Ishikawa (cell line): Measurements from ENCODE around the gene KCNG2.

ENCODE experiments used
- CEBPB ChIP-seq: IDR thresholded peaks from 2 replicates; pipeline ENCODE4 v1.6.1; 2012
- EP300 ChIP-seq: IDR thresholded peaks from 2 replicates; pipeline ENCODE4 v1.6.1; 2012; ENCODE audit warnings: borderline replicate concordance
- FOXM1 ChIP-seq: IDR thresholded peaks from 2 replicates; pipeline ENCODE4 v1.6.1; 2012; ENCODE audit warnings: low read depth, borderline replicate concordance
- MAX ChIP-seq: IDR thresholded peaks from 2 replicates; pipeline ENCODE4 v1.6.1; 2012
- NFIC ChIP-seq: IDR thresholded peaks from 2 replicates; pipeline ENCODE4 v1.6.1; 2012
- RAD21 ChIP-seq: IDR thresholded peaks from 2 replicates; pipeline ENCODE4 v1.6.1; 2012; ENCODE audit warnings: low read depth
- TCF12 ChIP-seq: IDR thresholded peaks from 2 replicates; pipeline ENCODE4 v1.6.1; 2012; ENCODE audit warnings: low read depth
- TEAD4 ChIP-seq: IDR thresholded peaks from 2 replicates; pipeline ENCODE4 v1.6.1; 2012

- TF ChIP-seq CEBPB (no peak), NFIC (no peak), MAX (no peak), TEAD4 (no peak), EP300 (no peak), TCF12 (no peak), FOXM1 (no peak), RAD21 (no peak)
These were observed 57.6 kb downstream of the KCNG2 start for GRCh38 chr18:79855147-79855933.
